ENCODE data around the gene ALKBH8. TPM values are rescaled to one million over a fixed set of nuclear protein-coding genes. Genes with fewer than 3 reads are reported as not detected.

Gene ALKBH8
- total and polyA plus RNA-seq, 2 of the 13 experiments (the other 11 are each of a cell fraction or from before 2014, with no cell fraction given) = 2.4 to 9.1 TPM

GRCh38 chr11:107565219-107565937 is at the start of gene ALKBH8 (continued):
- TF ChIP-seq HES4 (CRISPR knock-in tag; IDR thresholded peaks at IDR 0.05; ENCODE audit: borderline replicate concordance) = no peak
- TF ChIP-seq MYPOP (CRISPR knock-in tag; IDR thresholded peaks at IDR 0.05) = no peak
- TF ChIP-seq ZNF772 (CRISPR knock-in tag; IDR thresholded peaks at IDR 0.05) = peak; percentile 72
- no peak for TF ChIP-seq STAG1 (CRISPR knock-in tag; IDR thresholded peaks at IDR 0.05)
- no peak for TF ChIP-seq ZNF761 (CRISPR knock-in tag; conservative IDR thresholded peaks at IDR 0.05)
- TF ChIP-seq NR3C1 (CRISPR knock-in tag; IDR thresholded peaks at IDR 0.05) = no peak
- no peak for TF ChIP-seq GPBP1L1 (CRISPR knock-in tag; IDR thresholded peaks at IDR 0.05)
- no peak for TF ChIP-seq ZNF513 (CRISPR knock-in tag; conservative IDR thresholded peaks at IDR 0.05)
- TF ChIP-seq PRDM4 (CRISPR knock-in tag; IDR thresholded peaks at IDR 0.05; ENCODE audit: borderline replicate concordance) = no peak
- TF ChIP-seq IKZF1 (IDR thresholded peaks at IDR 0.05) = no peak
- TF ChIP-seq NFE2L2 (IDR thresholded peaks at IDR 0.05; ENCODE audit: low read length) = no peak
- no peak for TF ChIP-seq REL (CRISPR knock-in tag; conservative IDR thresholded peaks at IDR 0.05)
- TF ChIP-seq AKNA (CRISPR knock-in tag; IDR thresholded peaks at IDR 0.05; ENCODE audit: borderline replicate concordance) = no peak
- TF ChIP-seq HOXA3 (CRISPR knock-in tag; IDR thresholded peaks at IDR 0.05) = peak; percentile 55; the same call in 1 of the 2 replicates
- peak; percentile 57; the same call in 1 of the 2 replicates for TF ChIP-seq MAX (IDR thresholded peaks at IDR 0.05)
- no peak for TF ChIP-seq ZNF530 (CRISPR knock-in tag; IDR thresholded peaks at IDR 0.05; ENCODE audit: low read depth)
- no peak for TF ChIP-seq TAF15 (IDR thresholded peaks at IDR 0.05; ENCODE audit: low read depth, low read length, poor library complexity, severe bottlenecking)
- peak; percentile 79; the same call in 1 of the 2 replicates for TF ChIP-seq ZNF547 (CRISPR knock-in tag; IDR thresholded peaks at IDR 0.05)
